HG03457 (cell line): ENCODE results near the gene ZNF354B.
"Not testable (repeated sequence)": the region's sequence is repeated elsewhere in the genome, so short reads cannot be mapped to it uniquely, and the experiment has no call there.

Experiments used
- ATAC-seq: cut with Tn5 transposase; IDR thresholded peaks from one replicate; pipeline ENCODE4 v1.9.1; 2021; ENCODE audit warnings: moderate number of reproducible peaks; ENCODE audit not compliant: unreplicated experiment

ZNF354B gene

DNA sequence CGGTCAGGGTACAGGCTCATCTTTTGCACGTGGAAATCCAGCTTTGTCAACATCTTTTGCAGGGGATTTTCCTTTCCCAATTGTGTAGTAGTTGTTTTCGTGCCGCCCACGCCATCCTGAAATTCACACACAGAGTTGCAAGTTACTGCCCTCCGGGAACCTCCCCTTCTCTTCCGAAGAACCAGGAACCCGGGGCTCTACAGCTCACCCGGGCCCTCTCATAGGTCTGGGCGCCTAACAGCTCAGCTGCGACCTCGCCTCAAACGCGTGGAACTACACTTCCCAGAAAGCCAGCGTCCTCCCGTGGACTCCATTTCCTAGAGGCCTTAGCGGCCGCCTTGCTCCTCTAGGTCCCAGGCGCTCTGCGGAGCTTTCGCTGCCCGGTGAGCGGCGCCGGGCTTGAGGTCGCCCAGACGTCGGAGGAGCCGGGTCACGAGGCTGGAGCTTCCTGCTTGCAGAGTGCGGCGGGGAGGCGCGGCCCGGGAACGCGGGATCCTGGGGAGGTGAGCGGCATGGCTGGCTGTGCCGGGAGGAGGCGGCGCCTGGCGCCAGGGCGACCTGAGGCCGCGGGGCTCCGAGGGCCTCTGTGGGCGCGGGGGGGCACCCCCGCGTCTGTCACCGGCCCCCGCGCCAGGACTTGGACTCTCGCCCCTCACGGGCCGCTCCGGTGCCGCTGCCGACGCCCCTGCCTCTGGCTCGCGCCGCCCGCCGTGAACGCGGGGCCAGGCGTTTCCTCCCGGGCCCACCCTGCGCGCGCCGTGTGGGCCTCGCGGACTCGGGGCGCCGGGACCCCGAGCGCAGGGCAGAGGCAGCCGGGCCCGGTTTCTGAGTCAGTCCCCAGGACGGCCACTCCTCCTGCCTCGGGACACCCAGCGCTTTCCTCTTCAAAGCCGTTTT, at the start of gene ZNF354B:
Gene ZNF354B (plus strand): TSS at position 329 of the 897 bp plus-strand sequence. CDS start 1,095 bp downstream, outside the sequence.
- ATAC-seq: peak; percentile 97

- no peak for ATAC-seq
Measured at GRCh38 chr5:178817506-178817905, 42.2 kb upstream of the ZNF354B start.

DNA sequence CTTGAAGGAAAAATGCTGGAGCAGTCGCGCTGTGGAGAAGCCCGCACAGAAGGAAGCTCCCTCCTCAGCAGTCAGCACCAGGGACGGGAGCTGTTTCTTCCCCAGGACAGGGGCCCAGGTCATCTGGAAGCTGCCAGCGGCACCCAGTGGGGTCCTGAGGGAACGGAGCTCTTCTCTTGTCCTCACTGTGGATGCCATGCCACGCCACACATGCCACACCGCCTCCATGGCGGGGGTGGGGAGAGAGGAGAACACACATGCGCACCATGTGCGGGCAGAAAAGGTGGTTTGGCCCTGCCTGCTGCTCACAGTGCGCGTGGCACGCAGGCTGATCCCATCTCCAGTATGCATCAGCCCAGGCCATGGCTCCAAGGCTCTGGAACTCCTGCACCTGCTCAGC, 41.7 kb upstream of the ZNF354B start:
- no peak for ATAC-seq

- ATAC-seq: no peak
Measured at GRCh38 chr5:178820001-178820400, 39.8 kb upstream of the ZNF354B start.

DNA sequence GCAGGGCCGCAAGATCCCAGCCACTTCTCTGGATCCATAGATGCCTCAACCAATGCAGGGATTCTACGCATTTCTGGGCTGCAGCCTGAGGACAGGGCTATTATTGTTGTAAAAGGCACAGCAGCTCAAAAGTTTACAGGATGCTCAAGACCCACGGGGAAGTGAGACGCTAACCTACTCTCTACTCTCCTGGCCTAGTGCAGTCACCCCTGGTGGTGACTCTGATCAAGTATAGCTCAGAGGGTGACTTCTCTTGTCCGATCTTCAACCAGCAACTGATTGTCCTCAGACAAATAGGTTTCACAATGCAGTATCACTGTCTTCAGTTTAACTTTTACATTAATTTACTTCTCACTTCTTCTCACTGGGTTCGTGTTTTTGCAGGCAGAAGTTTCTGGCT, 34.3 kb upstream of the ZNF354B start:
- ATAC-seq: no peak

GRCh38 chr5:178826216-178826615, 33.5 kb upstream of the ZNF354B start:
- no peak for ATAC-seq

DNA sequence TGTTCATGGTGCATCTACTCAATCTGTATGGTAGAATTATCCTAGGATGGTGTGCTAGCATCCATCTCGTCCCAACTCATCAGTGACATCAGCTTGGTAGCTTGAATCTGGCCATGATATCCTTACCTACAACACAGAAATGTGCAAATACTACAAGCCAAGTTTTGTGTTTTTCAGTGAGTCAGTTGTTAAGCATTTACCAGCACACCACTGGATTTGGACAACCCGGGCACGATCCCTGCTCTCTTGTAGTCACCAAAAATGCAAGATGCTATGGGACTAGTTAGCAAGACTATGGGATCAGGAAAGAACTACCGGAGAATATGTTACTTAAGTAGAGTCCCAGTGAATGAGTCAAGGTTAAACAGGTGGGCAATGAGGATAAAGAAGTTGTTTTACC, 32.1 kb upstream of the ZNF354B start:
- no peak for ATAC-seq

- no peak for ATAC-seq
Measured at GRCh38 chr5:178831049-178831448, 28.7 kb upstream of the ZNF354B start.

DNA sequence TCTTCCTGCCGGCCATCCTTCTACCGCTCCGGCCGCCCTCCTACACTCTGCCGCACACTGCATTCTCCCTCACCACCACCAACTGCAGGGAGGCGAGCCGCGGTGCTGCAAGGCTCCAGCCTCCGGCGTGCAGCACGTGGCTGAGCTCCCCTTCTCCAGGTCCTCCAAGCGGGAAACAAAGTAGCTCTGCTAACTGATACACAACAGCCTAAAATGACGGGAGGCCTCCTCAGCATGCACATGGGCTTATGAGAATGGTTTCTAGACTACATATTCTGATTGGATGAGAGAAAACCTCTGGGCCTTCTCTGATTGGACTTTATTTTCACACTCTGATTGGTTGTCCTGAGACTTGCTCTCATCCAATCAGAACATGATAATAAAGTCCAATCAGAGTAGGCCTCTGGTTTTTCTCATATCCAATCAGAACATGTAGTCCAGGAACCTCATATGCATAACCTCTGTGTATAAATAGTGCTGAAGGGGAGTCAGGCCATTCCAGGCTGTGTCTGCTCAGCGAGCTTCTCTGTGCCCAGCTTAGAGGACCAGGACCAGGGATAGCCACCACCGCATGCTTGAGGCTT, 27.0 kb upstream of the ZNF354B start:
- ATAC-seq: no peak

- no peak for ATAC-seq
Measured at GRCh38 chr5:178836628-178837027, 23.1 kb upstream of the ZNF354B start.

DNA sequence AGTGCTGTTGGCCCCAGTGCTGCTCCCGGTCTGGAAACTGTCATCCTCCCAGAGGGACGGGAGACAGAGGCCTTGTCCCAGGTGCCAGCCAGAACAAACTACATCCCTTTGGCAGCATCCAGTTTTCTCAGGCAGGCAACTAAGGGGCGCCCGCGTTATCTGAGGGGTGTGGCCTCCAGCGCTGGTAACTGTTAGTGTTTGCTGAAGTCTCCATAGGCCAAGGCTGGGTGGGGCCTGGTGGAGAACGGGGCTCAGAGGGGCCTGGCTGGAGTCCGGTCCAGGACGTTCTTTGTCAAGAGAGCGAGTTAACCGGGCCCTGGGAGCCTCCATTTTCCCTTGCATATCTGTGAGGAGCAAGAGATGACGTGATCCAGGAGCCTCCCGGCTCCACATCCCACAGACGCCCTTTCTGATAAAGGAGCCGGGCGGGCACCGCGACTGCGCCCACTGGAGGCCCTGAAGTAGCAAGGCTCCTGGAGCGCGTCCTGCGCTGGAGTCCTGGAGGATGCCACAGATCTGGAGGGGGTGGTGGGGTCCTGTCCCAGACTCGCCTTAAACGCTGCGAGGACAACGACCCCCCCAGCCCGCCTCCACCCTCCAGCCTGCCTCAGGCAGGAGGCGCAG, 20.9 kb upstream of the ZNF354B start:
- ATAC-seq: not testable (repeated sequence)

GRCh38 chr5:178839319-178839704, 20.4 kb upstream of the ZNF354B start:
- ATAC-seq: no peak

DNA sequence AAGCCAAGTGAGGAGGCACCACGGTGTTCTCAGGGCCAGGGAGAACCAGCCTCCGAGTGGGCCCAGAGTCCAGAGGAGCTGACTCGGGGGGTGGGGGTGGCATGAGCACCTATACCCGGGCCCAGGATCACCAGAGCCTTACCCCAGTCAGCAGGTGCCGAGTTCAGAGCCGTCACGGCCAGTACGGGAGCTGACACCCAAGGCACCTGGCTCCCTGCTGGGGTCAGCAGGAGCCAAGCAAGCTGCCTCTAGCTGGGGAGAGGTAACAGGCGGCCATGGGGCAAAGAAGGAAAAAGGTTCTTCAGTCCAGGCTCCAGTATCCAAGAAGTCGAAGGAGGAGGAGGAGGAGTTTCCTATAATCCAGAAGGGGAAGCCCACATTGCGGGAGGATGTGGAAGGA, 19.4 kb upstream of the ZNF354B start:
- not testable (repeated sequence) for ATAC-seq

GRCh38 chr5:178849316-178849715, 10.4 kb upstream of the ZNF354B start:
- ATAC-seq: no peak

- ATAC-seq: no peak
Measured at GRCh38 chr5:178851951-178852350, 7.8 kb upstream of the ZNF354B start.

DNA sequence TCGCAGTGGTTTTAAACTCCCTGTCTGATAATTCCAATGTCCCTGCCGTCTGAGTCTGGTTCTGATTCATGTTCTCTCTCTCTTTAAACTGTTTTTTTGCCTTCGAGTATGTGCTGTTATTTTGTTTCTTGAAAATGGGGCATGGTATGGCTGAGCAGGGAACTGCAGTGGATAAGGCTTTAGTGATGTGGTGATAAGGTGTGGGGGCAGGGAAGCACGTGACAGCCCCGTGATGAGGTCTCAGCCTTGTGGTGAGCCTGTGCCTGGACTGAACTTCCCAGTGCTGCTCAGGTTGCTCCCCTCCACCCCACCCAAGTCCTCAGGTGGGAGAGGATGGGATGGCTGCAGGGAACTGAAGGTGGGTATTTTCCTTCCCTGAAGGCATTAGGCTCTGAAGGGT, 5.5 kb upstream of the ZNF354B start:
- ATAC-seq: no peak

DNA sequence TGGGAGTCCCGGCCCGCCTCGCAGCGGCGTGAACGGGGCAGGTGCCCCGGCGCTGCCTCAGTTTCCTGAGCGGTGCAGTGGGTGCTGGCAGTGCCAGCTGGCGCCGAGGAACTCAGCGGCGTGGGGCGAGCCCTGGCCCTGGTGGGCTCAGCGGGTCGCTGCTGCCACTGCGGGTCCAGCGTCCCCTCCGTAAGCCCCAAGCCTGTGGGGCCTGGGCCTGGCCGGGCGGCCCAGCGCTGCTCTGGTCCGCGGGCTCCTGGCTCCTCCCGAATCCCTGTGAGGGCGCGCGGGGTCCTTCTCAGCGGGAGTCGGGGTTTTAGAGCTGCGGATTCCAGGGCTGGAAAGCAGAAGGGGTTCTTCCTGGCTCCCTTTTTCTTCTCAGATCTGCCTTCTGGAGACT, 862 bp downstream of the ZNF354B start:
- ATAC-seq: not testable (repeated sequence)

DNA sequence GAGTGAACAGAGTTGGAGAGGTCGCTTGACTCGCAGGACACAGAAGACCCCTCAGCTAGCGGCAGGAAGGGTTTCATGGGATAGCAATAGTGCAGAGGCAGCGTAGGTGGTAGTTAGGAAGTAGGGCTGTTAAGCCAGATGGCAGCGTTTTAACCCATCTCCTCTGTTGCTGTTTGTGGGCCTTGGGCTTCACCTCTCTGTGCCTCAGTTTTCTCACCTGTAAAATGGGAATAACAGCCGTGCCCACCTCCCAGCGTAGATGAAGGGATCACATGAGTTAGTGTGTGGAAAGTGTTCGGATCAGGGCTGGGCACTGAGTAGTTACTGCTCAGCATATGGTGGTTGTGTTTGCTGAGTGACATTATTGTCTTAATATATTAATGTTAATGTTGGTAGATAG, 1.9 kb downstream of the ZNF354B start:
- no peak for ATAC-seq

- ATAC-seq: no peak
Measured at GRCh38 chr5:178866946-178867345, 7.2 kb downstream of the ZNF354B start.

- ATAC-seq: no peak
Measured at GRCh38 chr5:178869577-178869976, 9.8 kb downstream of the ZNF354B start.

DNA sequence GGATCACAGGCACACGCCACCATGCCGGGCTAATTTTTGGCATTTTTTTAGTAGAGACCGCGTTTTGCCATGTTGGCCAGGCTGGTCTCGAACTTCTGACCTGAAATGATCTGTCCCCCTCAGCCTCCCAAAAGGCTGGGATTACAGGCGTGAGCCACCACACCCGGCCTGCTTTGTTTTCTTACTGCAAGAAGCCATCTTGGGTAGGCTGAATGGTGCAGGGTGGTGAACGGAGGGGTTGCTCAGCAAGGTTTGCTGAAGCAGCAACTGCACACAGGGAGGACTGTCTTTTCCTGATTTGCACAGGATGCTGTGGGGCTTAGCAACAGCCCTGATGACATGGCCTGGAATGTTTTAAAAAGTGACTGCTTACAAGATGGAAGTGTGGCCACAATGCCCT, 10.7 kb downstream of the ZNF354B start:
- ATAC-seq: no peak

DNA sequence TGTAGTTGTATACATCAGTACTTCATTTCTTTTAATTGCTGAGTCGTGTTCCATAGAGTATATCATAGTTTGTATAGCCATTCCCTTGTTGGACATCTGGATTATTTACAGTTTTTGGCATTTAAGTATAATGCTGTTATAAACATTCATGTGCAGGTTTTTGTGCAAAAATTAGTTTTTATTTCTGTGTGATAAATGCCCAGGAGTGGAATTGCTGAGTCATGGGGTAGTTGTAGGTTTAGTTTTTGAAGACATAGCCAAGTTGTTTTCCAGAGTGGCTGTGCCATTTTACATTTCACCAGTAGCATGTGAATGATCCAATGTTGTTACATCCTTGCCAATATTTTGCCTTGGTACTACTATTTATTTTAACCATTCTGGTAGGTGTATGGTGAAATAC, 12.5 kb downstream of the ZNF354B start:
- ATAC-seq: no peak
